NCI-H2227 treated with DMSO at 0.1 percent for 48 hours (cell line): ENCODE results near the gene CLEC2A.
"Not testable (repeated sequence)": the region's sequence is repeated elsewhere in the genome, so short reads cannot be mapped to it uniquely, and the experiment has no call there.

ENCODE experiments used
- DNase-seq: peaks from one replicate; lab custom pipeline; 2025; lab: John Stamatoyannopoulos, UW

CLEC2A gene

GRCh38 chr12:9881246-9881645 lies 50.9 kb downstream of the CLEC2A start, which contains the start of gene KLRF2:
Gene KLRF2 (plus strand): TSS chr12:9881489. CDS start chr12:9881596, 107 bp downstream.
- DNase-seq, result no peak

GRCh38 chr12:9880532-9881078 lies 51.6 kb downstream of the CLEC2A start:
- DNase-seq, result no peak

DNA sequence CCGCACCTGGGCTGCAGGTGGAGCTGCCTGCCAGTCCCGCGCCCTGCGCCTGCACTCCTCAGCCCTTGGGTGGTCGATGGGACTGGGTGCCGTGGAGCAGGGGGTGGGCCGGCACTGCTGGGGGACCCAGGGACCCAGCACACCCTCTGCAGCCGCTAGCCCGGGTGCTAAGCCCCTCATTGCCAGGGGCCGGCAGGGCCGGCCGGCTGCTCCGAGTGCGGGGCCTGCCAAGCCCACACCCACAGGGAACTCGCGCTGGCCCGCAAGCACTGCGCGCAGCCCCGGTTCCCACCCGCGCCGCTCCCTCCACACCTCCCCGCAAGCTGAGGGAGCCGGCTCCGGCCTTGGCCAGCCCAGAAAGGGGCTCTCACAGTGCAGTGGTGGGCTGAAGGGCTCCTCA lies 56.0 kb downstream of the CLEC2A start:
- DNase-seq, result not testable (repeated sequence)

GRCh38 chr12:9872742-9873141 lies 59.4 kb downstream of the CLEC2A start:
- DNase-seq, result no peak

DNA sequence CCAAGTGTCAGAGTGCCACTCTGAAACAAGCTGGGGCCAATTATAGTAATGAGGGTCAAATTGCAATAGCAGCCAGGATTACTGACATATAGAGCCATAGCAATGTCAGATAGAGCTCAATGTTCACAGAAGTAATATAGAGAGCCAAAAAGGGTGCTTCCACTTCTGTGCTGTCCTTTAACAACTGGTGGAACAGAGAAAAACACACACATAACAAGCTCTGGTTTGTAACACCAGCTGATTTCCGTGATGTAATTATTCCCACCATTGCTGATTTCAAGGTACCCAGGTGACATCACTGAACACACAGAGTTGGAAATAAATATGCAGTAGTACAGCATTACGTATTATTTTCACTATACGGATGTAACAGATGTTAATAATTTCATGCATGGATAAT lies 60.0 kb downstream of the CLEC2A start:
- no peak for DNase-seq

- no peak for DNase-seq
Measured at GRCh38 chr12:9870286-9870866, 61.8 kb downstream of the CLEC2A start.

GRCh38 chr12:9869307-9870161 lies 62.6 kb downstream of the CLEC2A start, which contains the start of gene CLEC2B:
Gene CLEC2B (minus strand): TSS chr12:9869354.
- DNase-seq, result no peak

- no peak for DNase-seq
Measured at GRCh38 chr12:9868951-9869306, 63.2 kb downstream of the CLEC2A start.

- no peak for DNase-seq
Measured at GRCh38 chr12:9868311-9868801, 63.8 kb downstream of the CLEC2A start.

DNA sequence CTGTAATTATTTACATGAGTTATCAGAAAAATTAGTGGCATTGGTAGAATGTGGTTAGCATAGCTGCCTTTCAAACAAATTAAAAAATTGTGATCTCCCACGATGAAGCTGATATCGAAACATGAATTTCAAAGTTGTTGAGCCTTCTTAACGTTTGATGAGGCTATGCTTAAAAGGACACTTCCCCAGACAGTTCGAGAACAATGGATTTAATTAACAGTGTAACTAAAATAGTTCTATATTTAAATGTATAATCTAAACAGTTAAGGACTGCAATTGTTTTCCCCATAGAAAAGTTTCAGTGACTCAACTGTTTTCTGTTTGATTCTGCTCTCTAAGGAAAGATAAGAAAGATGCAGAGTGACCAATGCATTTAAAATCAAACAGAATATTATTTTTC lies 64.6 kb downstream of the CLEC2A start:
- DNase-seq, result no peak

GRCh38 chr12:9866860-9867269 lies 65.3 kb downstream of the CLEC2A start:
- DNase-seq, result no peak

DNA sequence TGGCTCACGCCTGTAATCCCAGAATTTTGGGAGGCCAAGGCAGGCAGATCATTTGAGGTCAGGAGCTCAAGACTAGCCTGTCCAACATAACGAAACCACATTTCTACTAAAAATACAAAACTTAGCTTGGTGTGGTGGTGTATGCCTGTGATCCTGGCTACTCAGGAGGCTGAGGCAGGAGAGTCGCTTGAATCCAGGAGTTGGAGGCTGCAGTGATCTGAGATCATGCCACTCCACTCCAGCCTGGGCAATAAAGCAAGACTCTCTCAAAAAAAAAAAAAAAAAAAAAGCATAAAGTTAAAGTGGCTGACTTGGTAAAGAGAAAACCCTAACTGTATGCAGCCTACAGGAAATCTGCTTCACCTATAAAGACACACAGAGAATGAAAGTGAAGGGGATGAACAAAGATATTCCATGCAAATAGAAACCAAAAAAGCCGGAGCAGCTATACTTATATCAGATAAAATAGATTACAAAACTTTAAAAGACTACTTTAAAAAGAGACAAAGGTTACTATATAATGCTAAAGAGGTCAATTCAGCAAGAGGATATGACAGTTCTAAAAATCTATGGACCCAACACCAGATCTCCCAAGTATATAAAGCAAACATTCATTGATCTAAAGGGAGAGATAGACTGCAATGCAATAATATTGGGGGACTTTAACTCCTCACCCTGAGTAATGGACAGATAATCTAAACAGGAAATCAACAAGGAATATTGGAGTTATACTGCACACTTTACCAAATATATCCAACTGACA lies 67.1 kb downstream of the CLEC2A start:
- DNase-seq, result no peak
